HCT116 (cell line): Measurements from ENCODE around the gene SLC35B1. TPM values are rescaled to one million over a fixed set of nuclear protein-coding genes. Genes with fewer than 3 reads are reported as not detected.

ENCODE experiments used
- ATAC-seq: fragments of 200-7000 bp; cut with Tn5 transposase; 2 replicates; pipeline ENCODE4 v1.9.1; 2020; ENCODE audit warnings: mild to moderate bottlenecking, moderate library complexity
- BruUV-seq: library from RNA; stranded (reverse); fragments of 400-500 nt; replicated peaks from 2 replicates; lab custom pipeline; 2021; lab: Mats Ljungman, UMichigan
- CTCF ChIA-PET: fragments of 300-600 bp; sonication (Branson Sonifier 250); formaldehyde crosslinking; loops from one replicate; lab custom pipeline; 2021; ENCODE audit warnings: antibody characterized with exemption; lab: Charles Lee
- POLR2A ChIA-PET: fragments of 300-600, 350-600 bp; sonication (Branson Sonifier 250); formaldehyde crosslinking; loops from one replicate; lab custom pipeline; 2021; ENCODE audit warnings: antibody characterized with exemption; lab: Charles Lee
- RAD21 ChIA-PET, 2 experiments: fragments of 300-600 bp; sonication (Branson Sonifier 250); formaldehyde crosslinking; loops; one replicate each; lab custom pipeline; 2023; ENCODE audit warnings: low total read pairs in 2 of 2; ENCODE audit not compliant: uncharacterized antibody in 2 of 2, unreplicated experiment in 2 of 2, low non-redundant PET in 1 of 2; lab: Charles Lee
- DNase-seq: peaks from one replicate; pipeline ENCODE4 v3.0.0-alpha.2; 2010; ENCODE audit warnings: low read depth, low spot score
- H2AFZ ChIP-seq: fragments of 200-600 bp; shearing (Covaris generic), sonication (generic); 2 replicates; pipeline ENCODE4 v1.6.1; 2017; ENCODE audit warnings: low read depth, mixed run types, mixed read lengths, antibody characterized with exemption, low read length; ENCODE audit not compliant: poor library complexity, severe bottlenecking
- H3K27ac ChIP-seq: 2 replicates; pipeline ENCODE4 v1.5.1; 2012; ENCODE audit warnings: low read depth, low read length
- H3K27me3 ChIP-seq: fragments of 200-600 bp; sonication (generic); 2 replicates; pipeline ENCODE4 v1.6.1; 2016; ENCODE audit warnings: mixed run types, low read length, mixed read lengths; ENCODE audit not compliant: insufficient read depth
- H3K36me3 ChIP-seq, 2 experiments: fragments of 200-500 bp in 1 of 2; fragments of 200-600 bp in 1 of 2; sonication (Bioruptor generic) in 1 of 2; sonication (generic) in 1 of 2; 2 replicates each; pipeline versions ENCODE4 v1.5.1 to v1.6.1; 2014 to 2016; ENCODE audit warnings: low read length in 2 of 2, inconsistent platforms in 1 of 2, mixed read lengths in 1 of 2, mixed run types in 1 of 2; ENCODE audit not compliant: insufficient read depth in 2 of 2, control insufficient read depth in 1 of 2
- H3K4me1 ChIP-seq, 2 experiments: fragments of 200-600 bp in 1 of 2; sonication (generic) in 1 of 2; 2 replicates each; pipeline versions ENCODE4 v1.5.1 to v1.6.1; 2012 to 2017; ENCODE audit warnings: low read length in 2 of 2, inconsistent platforms in 1 of 2, mild to moderate bottlenecking in 1 of 2, mixed read lengths in 1 of 2, mixed run types in 1 of 2, moderate library complexity in 1 of 2; ENCODE audit not compliant: insufficient read depth in 2 of 2, control insufficient read depth in 1 of 2
- H3K4me2 ChIP-seq: fragments of 200-600 bp; sonication (generic); 2 replicates; pipeline ENCODE4 v1.6.1; 2017; ENCODE audit warnings: mixed run types, low read length, mixed read lengths
- H3K4me3 ChIP-seq, 2 experiments: fragments of 200-600 bp in 1 of 2; sonication (generic) in 1 of 2; replicated peaks in 1 of 2; 2 replicates each; pipeline ENCODE4 v1.5.1; 2011 to 2016; ENCODE audit warnings: low read length in 2 of 2, control low read depth in 1 of 2, low read depth in 1 of 2, mild to moderate bottlenecking in 1 of 2, mixed read lengths in 1 of 2, mixed run types in 1 of 2
- H3K79me2 ChIP-seq: fragments of 200-600 bp; sonication (generic); 2 replicates; pipeline ENCODE4 v1.6.1; 2017; ENCODE audit warnings: mild to moderate bottlenecking, mixed run types, low read length, moderate library complexity, mixed read lengths; ENCODE audit not compliant: insufficient read depth
- H3K9ac ChIP-seq: fragments of 200-600 bp; sonication (generic); 2 replicates; pipeline ENCODE4 v1.6.1; 2016; ENCODE audit warnings: low read length, mixed read lengths
- H3K9me2 ChIP-seq: fragments of 200-600 bp; sonication (generic), shearing (Covaris generic); 2 replicates; pipeline ENCODE4 v1.6.1; 2017; ENCODE audit warnings: mixed run types, mild to moderate bottlenecking, moderate library complexity; ENCODE audit not compliant: insufficient read depth
- H3K9me3 ChIP-seq, 2 experiments: fragments of 200-500 bp in 1 of 2; fragments of 200-600 bp in 1 of 2; sonication (Bioruptor generic) in 1 of 2; sonication (generic) in 1 of 2; 2 replicates each; pipeline ENCODE4 v1.6.1; 2014 to 2017; ENCODE audit warnings: low read length in 2 of 2, mixed read lengths in 2 of 2, inconsistent platforms in 1 of 2, low read depth in 1 of 2, mild to moderate bottlenecking in 1 of 2, mixed run types in 1 of 2, moderate library complexity in 1 of 2; ENCODE audit not compliant: control insufficient read depth in 1 of 2, insufficient read depth in 1 of 2
- H4K20me1 ChIP-seq: fragments of 200-600 bp; sonication (generic), shearing (Covaris generic); 2 replicates; pipeline ENCODE4 v1.6.1; 2017; ENCODE audit warnings: mixed run types, mild to moderate bottlenecking, moderate library complexity; ENCODE audit not compliant: insufficient read depth
- CTCF ChIP-seq, 3 experiments: fragments of 200-600 bp in 1 of 3; sonication (generic) in 1 of 3; IDR thresholded peaks in 2 of 3; conservative IDR thresholded peaks in 1 of 3; 2 replicates each; pipeline ENCODE4 v1.5.1; 2012 to 2017; ENCODE audit warnings: low read depth in 2 of 3, low read length in 2 of 3, antibody characterized with exemption in 1 of 3, borderline replicate concordance in 1 of 3, control low read depth in 1 of 3, mild to moderate bottlenecking in 1 of 3, mixed read lengths in 1 of 3, mixed run types in 1 of 3, moderate library complexity in 1 of 3; ENCODE audit not compliant: insufficient read depth in 1 of 3
- EGR1 ChIP-seq: IDR thresholded peaks from 2 replicates; pipeline ENCODE4 v1.6.1; 2012; ENCODE audit warnings: low read depth
- EZH2 ChIP-seq: fragments of 200-600 bp; sonication (generic); IDR thresholded peaks from 2 replicates; pipeline ENCODE4 v1.6.1; 2017; ENCODE audit warnings: antibody characterized with exemption, mixed run types
- EZH2phosphoT487 ChIP-seq: fragments of 200-600 bp; IDR thresholded peaks from 2 replicates; pipeline ENCODE4 v1.6.1; 2018; ENCODE audit warnings: antibody characterized with exemption, borderline replicate concordance
- MAX ChIP-seq: IDR thresholded peaks from 2 replicates; pipeline ENCODE4 v1.6.1; 2012
- RAD21 ChIP-seq: IDR thresholded peaks from 2 replicates; pipeline ENCODE4 v1.6.1; 2012; ENCODE audit warnings: low read depth, mild to moderate bottlenecking
- SP1 ChIP-seq: IDR thresholded peaks from 2 replicates; pipeline ENCODE4 v1.6.1; 2012; ENCODE audit warnings: low read depth
- SRF ChIP-seq: IDR thresholded peaks from 2 replicates; pipeline ENCODE4 v1.6.1; 2012; ENCODE audit warnings: low read depth
- ZBTB33 ChIP-seq: IDR thresholded peaks from 2 replicates; pipeline ENCODE4 v1.6.1; 2011; ENCODE audit warnings: mild to moderate bottlenecking, low read length, moderate library complexity; ENCODE audit not compliant: insufficient replicate concordance; ENCODE audit errors: extremely low read depth
- ZFX ChIP-seq: fragments of 450-650 bp; IDR thresholded peaks from 2 replicates; pipeline ENCODE4 v1.6.1; 2017
- intact Hi-C: fragments of 100-400 bp; cut with micrococcal nuclease; formaldehyde crosslinking; loops from 2 replicates; pipeline ENCODE4 v1.10.0; 2022
- total RNA-seq: library from RNA; stranded (reverse); gene quantifications from one replicate; pipeline ENCODE4 v1.2.1, GENCODE V29; 2021; ENCODE audit not compliant: unreplicated experiment

The SLC35B1 gene
- total RNA-seq, 1 experiment from 2014 or later: 87.5 TPM

- no peak overlapping the region for H3K4me3 ChIP-seq
- intact Hi-C loops: no loop called here
- H3K27ac ChIP-seq: no peak overlapping the region
- POLR2A ChIA-PET: no interaction called here
- no peak overlapping the region for H3K9ac ChIP-seq
- RAD21 ChIA-PET: no interaction called here
- no peaks in the 10 kb centered on the region for H3K36me3 ChIP-seq
- DNase-seq (no peak), ATAC-seq (no peak)
- H2AFZ ChIP-seq: no peak overlapping the region
- H3K4me1 ChIP-seq: no peaks in the 10 kb centered on the region
- no peaks in the 10 kb centered on the region for H3K79me2 ChIP-seq
- H3K27me3 ChIP-seq: no peaks in the 10 kb centered on the region
- no peaks in the 10 kb centered on the region for H3K9me3 ChIP-seq
- H4K20me1 ChIP-seq: no peaks in the 10 kb centered on the region
- no peak overlapping the region for H3K4me2 ChIP-seq
- CTCF ChIA-PET: no interaction called here
- BruUV-seq: no TSS peak
- no peak for TF ChIP-seq ZFX
- no peak for TF ChIP-seq EGR1
- no peak for TF ChIP-seq CTCF (IDR thresholded peaks at IDR 0.05 in 2 of 3, conservative IDR thresholded peaks at IDR 0.05 in 1 of 3; ENCODE audit: borderline replicate concordance in 1 of 3, insufficient read depth in 1 of 3, low read depth in 2 of 3, low read length in 2 of 3)
- no peak for TF ChIP-seq MAX
- no peak for TF ChIP-seq SP1
- TF ChIP-seq SRF: no peak
- TF ChIP-seq EZH2phosphoT487: no peak
- no peak for TF ChIP-seq ZBTB33
- no peak for TF ChIP-seq EZH2
- TF ChIP-seq RAD21: no peak
- no peaks in the 10 kb centered on the region for H3K9me2 ChIP-seq
Observed at GRCh38 chr17:49730785-49731434, 23.1 kb upstream of the SLC35B1 start.
